ENCODE measurements around the gene ARRDC2. TPM values are rescaled to one million over a fixed set of nuclear protein-coding genes. Genes with fewer than 3 reads are reported as not detected.
A peak's percentile ranks its signal among the peaks of the same experiment; 100 is the strongest.
"Not testable (repeated sequence)": the region's sequence is repeated elsewhere in the genome, so short reads cannot be mapped to it uniquely, and the experiment has no call there.

The ARRDC2 gene
- total RNA-seq, 4 donors from 2014 or later, result 11.3 to 35.0 (median 28.5) TPM

GRCh38 chr19:18023622-18024251, 15.8 kb downstream of the ARRDC2 start:
- Histone ChIP-seq H3K36me3 (no peaks in the 10 kb centered on the region), H3K4me1 (peaks cover 63% of the 10 kb centered on the region), H3K27ac (peak overlapping the region; percentile 93), H3K4me3 (no peak overlapping the region), H3K27me3 (no peaks in the 10 kb centered on the region), H3K9me3 (no peaks in the 10 kb centered on the region)
- peak in 1 of 2 donors; percentile 86 for DNase-seq (ENCODE audit: low spot score in 2 of 2)
- 53% methylated on average over 9 of the region's 23 CpGs for WGBS
- no peak for TF ChIP-seq EP300 (IDR thresholded peaks at IDR 0.05)
- TF ChIP-seq POLR2AphosphoS5 (IDR thresholded peaks at IDR 0.05), result peak in 2 of 3 donors; percentile 73 to 88

DNA sequence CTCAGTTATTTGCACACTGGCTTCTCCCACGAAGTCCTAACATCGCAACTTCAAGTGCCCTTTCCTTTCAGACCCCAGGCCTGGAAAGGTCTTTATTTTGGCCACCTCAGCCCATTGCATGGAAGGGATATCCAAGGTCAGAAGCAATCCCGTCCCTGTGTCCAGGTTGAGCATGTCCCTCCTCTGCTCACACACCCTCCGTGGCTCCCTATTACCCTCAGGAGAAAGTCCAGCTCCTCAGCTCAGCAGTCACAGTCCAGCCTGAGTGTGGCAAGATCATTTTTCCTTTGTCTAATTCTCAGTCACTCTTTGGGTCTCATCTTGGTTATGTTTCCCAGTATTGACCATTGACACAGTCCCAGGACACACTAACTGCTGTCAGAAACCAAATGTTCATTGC, 19.2 kb downstream of the ARRDC2 start:
- Histone ChIP-seq H3K27me3 (no peaks in the 10 kb centered on the region), H3K4me3 (no peak overlapping the region), H3K4me1 (peaks cover 51% of the 10 kb centered on the region), H3K9me3 (no peaks in the 10 kb centered on the region), H3K27ac (no peak overlapping the region), H3K36me3 (no peaks in the 10 kb centered on the region)
- TF ChIP-seq EP300 (IDR thresholded peaks at IDR 0.05), result no peak
- WGBS, result 93% methylated on average over 4 of the region's 4 CpGs
- no peak for DNase-seq (ENCODE audit: low spot score in 2 of 2)

- WGBS, result 38% methylated on average over 8 of the region's 8 CpGs
- peak in 1 of 2 donors; percentile 77 for DNase-seq (ENCODE audit: low spot score in 2 of 2)
- Histone ChIP-seq H3K9me3 (no peaks in the 10 kb centered on the region), H3K27me3 (no peaks in the 10 kb centered on the region), H3K36me3 (no peaks in the 10 kb centered on the region), H3K4me3 (no peak overlapping the region), H3K27ac (no peak overlapping the region), H3K4me1 (peaks cover 30% of the 10 kb centered on the region)
- TF ChIP-seq EP300 (IDR thresholded peaks at IDR 0.05), result no peak
- TF ChIP-seq POLR2A (IDR thresholded peaks at IDR 0.05), result no peak
- TF ChIP-seq CTCF (IDR thresholded peaks at IDR 0.05), result no peak
- TF ChIP-seq POLR2AphosphoS5 (IDR thresholded peaks at IDR 0.05), result no peak
Measured at GRCh38 chr19:18029617-18030338, 21.8 kb downstream of the ARRDC2 start.

DNA sequence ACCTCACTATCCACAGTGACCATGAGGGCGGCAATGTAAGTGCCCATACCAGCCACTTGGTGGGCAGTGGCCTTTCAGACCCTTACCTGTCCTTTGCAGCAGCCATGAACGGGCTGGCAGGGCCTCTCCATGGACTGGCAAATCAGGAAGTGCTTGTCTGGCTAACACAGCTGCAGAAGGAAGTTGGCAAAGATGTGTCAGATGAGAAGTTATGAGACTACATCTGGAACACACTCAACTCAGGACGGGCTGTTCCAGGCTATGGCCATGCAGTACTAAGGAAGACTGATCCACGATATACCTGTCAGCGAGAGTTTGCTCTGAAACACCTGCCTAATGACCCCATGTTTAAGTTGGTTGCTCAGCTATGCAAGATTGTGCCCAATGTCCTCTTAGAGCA, 23.4 kb downstream of the ARRDC2 start:
- H3K27me3 ChIP-seq; H3K9me3 ChIP-seq; H3K36me3 ChIP-seq; H3K4me3 ChIP-seq; DNase-seq (ENCODE audit: low spot score in 2 of 2); H3K27ac ChIP-seq: not testable (repeated sequence)
- H3K4me1 ChIP-seq, result peaks cover 28% of the 10 kb centered on the region
- WGBS, result 48% methylated on average over 5 of the region's 5 CpGs

DNA sequence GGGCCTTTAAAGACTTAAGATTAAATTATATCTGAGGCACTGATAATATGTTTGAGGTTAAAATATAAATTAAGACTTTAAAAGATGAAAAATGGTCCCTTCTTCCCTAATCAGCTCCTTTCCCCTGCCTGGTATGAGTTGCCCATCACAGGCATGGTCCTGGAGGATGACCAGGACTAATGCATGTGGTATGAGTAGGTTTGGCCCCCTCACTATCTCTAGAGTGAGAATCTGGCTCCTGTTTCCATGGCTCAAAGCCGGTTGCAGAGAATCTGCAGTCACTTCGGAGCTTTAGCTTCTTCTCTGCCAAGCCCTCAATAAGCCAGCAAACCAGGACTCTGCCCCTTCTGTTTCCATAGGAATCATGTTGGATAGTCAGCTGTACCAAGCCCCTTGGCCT, 24.1 kb downstream of the ARRDC2 start:
- 62% methylated on average over 2 of the region's 2 CpGs for WGBS
- H3K27ac ChIP-seq; H3K27me3 ChIP-seq; DNase-seq (ENCODE audit: low spot score in 2 of 2); H3K36me3 ChIP-seq; H3K4me3 ChIP-seq; H3K9me3 ChIP-seq: not testable (repeated sequence)
- peaks cover 28% of the 10 kb centered on the region for H3K4me1 ChIP-seq

GRCh38 chr19:18041054-18041453, 33.1 kb downstream of the ARRDC2 start:
- no peak for TF ChIP-seq POLR2A (IDR thresholded peaks at IDR 0.05)
- TF ChIP-seq CTCF (IDR thresholded peaks at IDR 0.05), result no peak
- no peak for TF ChIP-seq POLR2AphosphoS5 (IDR thresholded peaks at IDR 0.05)
- TF ChIP-seq EP300 (IDR thresholded peaks at IDR 0.05), result no peak
- H3K9me3 ChIP-seq, result no peaks in the 10 kb centered on the region
- no peak for DNase-seq (ENCODE audit: low spot score in 2 of 2)
- H3K4me3 ChIP-seq, result no peak overlapping the region
- peaks cover 17% of the 10 kb centered on the region for H3K4me1 ChIP-seq
- no peaks in the 10 kb centered on the region for H3K36me3 ChIP-seq
- H3K27me3 ChIP-seq, result no peaks in the 10 kb centered on the region
- WGBS, result 71% methylated on average over 2 of the region's 2 CpGs
- no peak overlapping the region for H3K27ac ChIP-seq

DNA sequence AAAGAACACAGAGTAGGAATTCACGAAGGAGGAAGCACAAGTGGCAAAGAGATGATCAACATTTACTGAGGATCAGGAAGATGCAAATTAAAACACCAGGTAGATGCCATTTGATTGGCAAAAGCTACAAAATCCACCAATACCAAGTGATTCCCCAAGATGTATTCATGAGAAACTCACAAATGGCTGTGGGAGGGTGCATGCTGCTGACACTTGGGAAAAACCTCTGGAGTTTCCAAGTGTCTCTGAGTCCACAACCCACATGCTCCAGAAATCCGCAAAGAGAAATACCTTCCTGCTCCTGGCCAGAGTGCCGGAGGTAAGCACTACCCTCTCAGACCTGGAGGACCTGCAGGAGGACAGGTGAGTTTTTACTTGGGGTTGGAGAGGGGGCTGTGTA, 35.7 kb downstream of the ARRDC2 start:
- H3K4me3 ChIP-seq, result no peak overlapping the region
- no peaks in the 10 kb centered on the region for H3K27me3 ChIP-seq
- DNase-seq (ENCODE audit: low spot score in 2 of 2), result no peak
- no peak for TF ChIP-seq POLR2A (IDR thresholded peaks at IDR 0.05)
- no peak for TF ChIP-seq CTCF (IDR thresholded peaks at IDR 0.05)
- TF ChIP-seq POLR2AphosphoS5 (IDR thresholded peaks at IDR 0.05), result no peak
- TF ChIP-seq EP300 (IDR thresholded peaks at IDR 0.05), result no peak
- no peak overlapping the region for H3K27ac ChIP-seq
- 93% methylated on average over 3 of the region's 3 CpGs for WGBS
- H3K4me1 ChIP-seq, result peaks cover 17% of the 10 kb centered on the region
- no peaks in the 10 kb centered on the region for H3K36me3 ChIP-seq
- H3K9me3 ChIP-seq, result no peaks in the 10 kb centered on the region
